Measurements from ENCODE around the gene PELI2.

PELI2 gene, protein sequence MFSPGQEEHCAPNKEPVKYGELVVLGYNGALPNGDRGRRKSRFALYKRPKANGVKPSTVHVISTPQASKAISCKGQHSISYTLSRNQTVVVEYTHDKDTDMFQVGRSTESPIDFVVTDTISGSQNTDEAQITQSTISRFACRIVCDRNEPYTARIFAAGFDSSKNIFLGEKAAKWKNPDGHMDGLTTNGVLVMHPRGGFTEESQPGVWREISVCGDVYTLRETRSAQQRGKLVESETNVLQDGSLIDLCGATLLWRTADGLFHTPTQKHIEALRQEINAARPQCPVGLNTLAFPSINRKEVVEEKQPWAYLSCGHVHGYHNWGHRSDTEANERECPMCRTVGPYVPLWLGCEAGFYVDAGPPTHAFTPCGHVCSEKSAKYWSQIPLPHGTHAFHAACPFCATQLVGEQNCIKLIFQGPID

DNA sequence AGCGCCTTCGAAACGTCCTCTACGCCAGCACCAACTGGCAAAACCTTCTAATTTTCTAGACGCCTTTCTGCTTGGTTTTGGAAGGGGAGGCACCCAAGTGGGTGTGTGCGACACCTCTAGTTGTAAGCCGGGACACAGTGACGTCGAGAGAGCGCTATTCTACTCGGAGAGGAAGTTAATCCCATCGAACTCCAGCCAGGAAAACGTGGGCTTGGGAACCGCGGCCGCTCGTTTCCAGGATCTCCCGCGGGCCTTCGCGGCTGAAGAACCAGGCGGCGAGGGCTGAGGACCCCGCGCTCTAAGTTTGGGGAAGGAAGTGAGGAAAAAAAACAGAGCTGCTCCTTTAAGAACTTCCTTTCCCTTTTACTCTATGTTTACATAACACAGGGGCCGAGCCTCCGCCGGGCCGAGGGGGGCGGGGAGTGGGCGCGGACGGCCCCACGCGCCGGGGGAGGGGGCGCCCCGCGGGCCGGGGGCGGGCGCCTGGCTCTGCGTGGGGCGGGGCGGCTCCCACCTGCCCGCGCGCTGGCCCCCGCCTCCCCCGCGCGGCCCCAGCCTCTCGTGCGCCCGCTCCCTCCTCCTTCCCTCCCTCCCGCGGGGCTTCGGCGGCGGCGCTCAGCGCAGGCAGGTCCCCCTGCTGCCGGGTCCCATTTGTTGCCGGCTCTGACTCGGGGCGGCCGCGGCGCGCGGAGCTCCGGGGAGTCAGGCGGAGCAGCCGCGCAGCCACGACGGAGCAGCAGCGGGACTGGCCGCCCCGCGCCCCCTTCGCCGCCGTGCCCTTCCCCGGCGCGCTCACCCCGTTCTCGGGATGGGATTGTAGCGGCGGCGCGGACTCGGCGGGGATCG lies at the start of gene PELI2:
Gene PELI2 (plus strand): TSS at position 647 of the 846 bp plus-strand sequence. CDS start 250 bp downstream, outside the sequence.
- DNase-seq: peak; percentile 69

DNA sequence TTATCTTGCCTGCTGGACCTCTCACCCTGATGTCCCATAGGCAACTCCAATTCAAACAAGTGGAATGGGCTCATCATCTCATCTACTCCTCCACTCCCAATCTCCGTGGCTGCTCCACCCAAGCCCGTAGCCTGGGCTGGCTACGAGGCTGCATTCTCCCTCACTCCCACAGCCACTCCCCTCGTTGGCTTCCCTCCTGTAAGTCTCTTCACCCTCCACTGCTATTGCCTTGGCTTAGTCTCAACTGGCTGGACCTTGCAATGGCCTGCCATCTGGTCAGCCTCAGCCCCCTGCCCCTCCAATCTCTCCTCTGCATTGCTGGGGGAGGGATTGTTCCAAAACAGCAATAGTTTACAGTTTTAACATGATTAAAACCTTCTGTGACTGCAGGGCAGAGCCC lies 44.4 kb upstream of the PELI2 start:
- no peak for DNase-seq

DNA sequence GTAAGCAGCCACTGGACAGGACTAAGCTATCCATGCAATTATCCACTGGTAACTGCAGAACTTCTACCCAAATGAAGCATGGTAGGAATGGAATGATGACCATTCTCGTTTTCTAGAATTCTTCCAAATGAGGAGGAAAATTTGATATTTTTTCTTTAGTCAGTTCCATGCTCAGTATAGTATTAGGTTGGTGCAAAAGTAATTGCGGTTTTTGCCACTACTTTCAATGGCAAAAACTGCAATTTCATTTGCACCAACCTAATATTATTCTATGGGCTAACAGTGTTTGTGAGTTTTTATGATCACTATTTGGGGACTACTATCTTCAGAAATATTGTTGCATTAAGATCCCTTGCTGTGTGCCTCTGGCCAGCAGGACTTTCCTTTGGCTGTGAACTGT lies 42.9 kb upstream of the PELI2 start:
- no peak for DNase-seq

DNA sequence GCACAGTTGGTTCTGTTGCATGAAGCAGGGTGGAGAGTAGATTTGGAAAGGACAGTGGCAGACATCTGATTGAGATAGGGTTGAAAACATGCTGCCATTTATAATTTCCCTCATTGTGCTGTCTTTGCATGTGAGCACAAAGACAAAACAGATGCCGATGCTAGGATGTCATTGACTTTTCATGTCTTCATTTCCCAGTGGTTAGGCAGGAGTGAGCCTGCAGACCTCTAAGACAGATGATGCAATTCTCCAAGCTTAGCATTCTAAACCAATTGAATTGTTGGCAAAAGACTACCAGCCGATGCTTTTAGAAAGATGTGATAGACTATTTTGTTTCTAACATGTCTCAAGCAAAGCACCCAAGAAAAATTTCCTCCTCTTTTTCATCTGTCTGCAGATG lies 37.1 kb upstream of the PELI2 start:
- DNase-seq: no peak

DNA sequence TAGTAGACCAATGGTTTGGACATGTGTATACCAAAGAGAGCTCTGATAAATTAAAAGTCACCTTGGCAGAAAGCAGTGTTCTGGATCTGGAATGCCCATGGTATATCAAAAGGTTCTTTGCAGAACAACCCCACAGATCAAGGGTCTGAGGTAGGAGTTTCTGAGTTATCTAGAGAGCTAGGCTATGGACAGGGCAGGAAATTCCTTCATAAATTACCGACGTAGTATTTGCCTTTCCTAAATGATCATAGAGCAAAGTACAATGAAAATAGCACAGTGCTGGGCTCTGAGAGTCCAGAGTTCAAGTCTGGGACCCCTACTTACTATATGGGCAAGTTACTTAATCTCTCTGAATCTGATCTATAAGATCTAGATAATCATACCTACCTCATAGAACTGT lies 35.3 kb upstream of the PELI2 start:
- DNase-seq: no peak

DNA sequence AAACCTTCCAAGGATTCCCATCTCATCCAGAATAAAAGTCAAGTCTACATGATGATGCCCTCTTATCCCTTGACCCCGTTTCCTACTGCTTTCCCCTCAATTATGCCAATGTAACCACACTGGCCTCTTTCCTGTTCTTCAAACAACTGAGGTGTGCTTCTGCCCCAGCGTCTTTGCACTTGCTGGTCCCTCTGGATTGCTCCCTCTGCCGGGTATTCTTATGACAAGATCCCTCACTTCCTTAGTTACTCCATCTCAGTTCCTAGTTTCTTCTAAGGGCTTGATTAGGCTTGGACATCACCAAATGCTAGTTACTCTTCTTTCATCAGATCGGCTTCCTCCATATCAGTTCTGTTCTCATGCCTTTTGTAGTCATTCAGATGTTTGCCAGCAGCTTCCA lies 32.7 kb upstream of the PELI2 start:
- DNase-seq: no peak

DNA sequence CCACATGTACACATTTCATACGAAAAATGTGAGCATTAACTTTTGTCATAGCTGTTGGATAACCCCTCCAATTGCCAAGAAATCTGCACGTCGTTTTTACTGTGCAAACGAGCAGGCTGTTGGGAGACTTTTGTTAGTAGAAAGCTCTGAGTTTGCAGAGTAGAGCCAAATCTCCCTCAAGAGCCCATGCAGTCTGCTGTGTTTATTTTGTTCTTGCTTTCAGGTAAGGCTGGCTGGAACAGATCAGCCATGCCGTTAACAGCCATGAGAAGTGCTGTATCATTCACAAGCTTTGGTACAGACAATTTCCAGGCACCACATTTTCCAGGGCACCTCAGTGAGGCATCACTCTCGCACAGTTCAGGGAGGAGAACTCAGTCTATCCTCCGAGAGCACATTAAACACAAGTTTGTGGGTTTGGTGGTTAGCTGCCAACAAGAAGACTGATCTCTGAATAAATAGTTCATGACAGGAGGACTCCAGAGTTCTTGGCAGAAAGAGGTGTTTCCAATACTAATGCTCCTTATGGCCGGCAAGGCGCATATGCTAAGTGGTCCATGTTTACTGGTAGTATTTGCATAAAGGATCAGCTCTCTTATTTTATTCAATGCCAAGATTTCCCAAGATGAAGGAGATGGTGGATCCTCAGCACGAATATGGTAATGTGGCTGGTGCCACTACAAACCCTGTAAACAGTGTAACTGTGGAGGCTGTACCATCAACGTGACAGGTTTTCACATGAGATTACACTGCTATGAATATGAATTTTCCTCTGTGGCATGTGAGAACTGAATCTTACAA lies 30.3 kb upstream of the PELI2 start:
- peak; percentile 42 for DNase-seq

DNA sequence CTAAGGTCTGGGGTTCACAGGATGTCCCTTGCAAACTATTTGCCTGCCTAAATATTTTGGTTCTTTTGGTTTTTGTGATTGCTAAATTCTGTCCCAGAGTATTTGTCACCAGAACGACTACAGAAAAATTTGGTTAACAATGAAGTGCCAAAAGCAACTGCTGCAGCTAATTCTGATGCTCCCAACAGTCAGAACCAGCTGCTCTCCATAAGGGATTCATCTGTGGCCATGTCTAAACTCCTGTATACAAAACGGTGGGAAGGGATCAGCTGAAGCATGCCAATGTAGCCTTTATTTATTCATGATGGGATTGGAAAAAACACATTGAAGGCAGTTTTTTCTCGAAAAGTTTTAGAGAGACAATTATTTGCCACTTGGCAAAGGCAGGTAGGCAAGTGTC lies 29.3 kb upstream of the PELI2 start:
- DNase-seq: no peak

DNA sequence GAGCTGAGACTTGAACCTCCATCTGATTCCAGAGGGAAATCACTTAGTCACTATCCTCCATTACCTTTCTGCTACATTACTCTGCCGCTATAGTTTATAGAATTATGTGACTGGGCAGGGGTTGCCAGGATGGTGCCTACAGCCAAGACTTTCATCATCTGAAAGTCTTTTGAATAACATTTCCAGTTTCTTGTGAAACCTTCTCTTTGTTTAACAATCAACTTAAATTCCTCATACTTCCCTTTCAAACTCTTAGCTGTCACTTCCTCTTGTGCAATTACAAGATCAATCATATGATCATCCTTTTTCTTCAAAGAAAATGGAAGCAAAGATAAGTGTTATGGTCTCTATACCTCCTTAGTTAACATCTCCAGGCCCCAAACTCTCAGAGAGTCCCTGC lies 25.4 kb upstream of the PELI2 start:
- no peak for DNase-seq

DNA sequence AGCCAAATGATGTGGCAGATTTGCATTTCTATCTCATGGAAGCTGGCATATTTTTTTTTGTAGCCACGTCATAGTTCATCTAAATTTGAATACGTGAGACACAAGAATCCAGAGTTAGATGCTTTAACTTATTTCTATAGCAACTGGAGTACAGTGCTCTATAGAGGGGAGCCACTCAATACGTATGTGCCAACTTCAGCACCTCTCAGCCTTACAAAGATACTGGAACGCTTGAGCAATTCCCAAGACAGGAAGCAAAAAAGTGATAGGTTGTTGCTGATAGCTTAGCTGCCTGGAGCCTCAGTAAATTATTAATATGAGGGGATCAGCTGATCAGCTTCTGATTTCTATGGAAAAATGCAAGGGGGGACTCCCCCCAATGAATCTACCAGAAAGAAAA lies 24.1 kb upstream of the PELI2 start:
- DNase-seq: no peak

DNA sequence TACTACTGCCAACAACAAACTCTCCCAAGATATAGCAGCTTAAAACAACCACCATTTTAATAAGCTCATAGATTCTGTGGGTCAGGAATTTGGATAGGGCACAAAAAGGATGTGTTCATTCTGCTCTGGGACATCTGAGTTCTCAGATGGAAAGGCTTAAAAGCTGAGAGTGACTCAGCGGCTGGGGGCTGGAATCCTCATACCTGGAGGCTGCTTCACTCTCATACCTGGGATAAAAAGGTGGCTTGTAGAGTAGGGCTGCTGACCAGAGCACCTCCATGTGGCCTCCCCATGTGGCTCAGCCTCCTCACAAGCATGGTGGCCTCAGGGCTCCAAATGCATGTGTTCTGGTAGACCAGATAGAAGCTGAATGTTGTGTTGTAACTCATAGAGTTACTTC lies 20.2 kb upstream of the PELI2 start:
- no peak for DNase-seq

DNA sequence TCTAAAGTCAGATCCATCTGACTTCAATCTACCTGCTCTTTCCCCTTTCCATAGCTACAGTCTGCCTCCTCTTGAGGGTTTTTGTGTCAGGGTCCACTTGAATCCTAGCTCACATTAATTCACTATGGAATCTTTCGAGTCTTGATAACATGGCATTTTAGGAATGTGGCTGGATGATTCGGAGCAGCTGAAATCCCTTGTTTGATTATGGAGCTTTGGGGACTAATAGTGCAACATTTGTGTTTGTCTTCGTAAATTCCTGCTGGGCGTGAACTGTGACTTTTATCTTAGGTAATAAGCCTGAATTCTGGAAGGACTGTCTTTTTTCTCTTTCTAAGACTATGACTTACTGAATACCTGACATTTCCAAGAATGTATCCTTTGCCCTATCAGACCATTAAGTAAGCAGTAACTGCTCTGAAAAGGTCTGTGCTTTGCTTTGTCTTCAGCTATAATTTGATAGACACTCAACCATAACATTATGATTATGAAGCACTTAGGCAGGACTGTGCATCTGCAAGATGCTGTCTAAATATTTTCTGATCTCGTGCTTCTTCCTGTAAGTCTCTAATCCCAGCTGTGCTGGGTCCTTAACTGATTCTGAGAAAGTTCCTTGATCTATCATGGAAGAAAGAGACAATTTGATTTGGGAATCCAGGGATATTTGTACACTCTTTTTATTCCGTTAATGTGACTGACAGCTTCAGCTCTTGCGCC lies 19.0 kb upstream of the PELI2 start:
- DNase-seq: no peak

DNA sequence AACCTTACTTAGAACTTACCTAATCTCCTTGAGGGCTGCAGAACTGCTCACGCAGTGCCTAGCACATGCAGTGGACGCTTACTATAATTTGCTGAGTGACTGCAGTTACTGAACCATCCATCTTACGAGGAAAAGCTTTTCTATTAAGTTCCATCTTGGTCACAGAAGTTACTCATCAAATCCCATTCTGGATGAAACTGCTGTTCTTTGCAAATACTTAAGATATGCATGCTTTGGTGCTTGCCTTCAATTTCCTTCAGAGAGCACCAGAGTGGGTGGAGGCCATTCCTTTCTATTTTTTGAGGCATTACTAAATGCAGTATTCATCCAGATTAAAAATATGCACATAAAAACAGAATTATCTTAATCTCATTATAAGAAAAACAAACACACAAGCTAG lies 17.7 kb upstream of the PELI2 start:
- no peak for DNase-seq

DNA sequence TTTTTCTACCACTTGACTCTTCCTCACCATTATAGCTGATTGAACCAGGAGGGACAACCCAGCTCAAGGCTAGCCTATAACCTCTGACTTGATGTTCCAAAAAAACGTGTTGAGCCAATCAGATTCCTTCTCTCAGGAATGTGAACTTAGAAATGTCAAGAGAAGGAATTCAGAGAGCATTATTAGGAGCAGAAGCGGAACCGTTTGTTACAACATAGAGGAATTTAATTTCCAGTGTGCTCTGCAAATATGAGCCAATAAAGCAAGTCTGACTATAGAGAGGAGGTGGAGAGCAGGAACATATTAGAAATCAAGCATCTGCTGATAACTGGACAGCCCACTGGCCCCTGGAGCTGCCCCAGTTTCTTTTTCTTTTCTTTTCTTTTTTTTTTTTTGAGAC lies 15.3 kb upstream of the PELI2 start:
- DNase-seq: no peak

DNA sequence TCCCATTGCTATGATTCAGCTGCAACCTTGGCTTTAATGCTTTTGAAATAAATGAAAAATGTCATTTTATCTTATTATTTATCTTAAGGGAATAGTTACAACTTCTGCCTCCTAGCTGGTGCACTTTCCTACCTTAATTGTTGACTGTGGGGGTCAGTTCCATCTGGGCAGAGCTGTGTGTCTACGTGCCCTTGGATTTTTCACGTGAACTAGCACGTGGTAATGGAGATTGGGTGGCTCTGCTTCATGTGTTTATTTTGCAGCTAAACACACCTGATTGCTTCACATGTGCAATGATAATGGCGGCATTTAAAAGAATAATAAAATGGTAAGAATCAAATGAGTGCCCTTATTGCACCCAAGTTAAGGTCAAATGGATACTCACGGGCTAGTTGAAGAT lies 10.6 kb upstream of the PELI2 start:
- no peak for DNase-seq

DNA sequence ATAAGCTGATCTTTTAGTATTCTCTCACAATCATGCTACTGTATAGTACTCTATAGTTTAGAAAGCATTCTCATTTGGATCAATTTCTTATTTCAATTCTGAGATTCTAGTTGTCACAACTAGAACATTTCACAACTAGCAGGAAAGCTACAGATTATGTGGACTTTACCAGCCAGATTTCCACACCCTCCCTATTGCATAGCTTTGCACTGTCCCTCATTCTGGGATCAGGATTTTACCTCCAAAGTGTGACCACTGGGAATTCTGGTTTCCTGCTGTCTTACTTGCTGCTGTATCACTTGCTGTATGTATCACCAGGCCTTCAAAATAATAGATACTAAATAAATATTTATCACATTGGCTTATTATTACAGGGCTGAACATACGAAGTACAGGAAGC lies 10.2 kb upstream of the PELI2 start:
- no peak for DNase-seq

DNA sequence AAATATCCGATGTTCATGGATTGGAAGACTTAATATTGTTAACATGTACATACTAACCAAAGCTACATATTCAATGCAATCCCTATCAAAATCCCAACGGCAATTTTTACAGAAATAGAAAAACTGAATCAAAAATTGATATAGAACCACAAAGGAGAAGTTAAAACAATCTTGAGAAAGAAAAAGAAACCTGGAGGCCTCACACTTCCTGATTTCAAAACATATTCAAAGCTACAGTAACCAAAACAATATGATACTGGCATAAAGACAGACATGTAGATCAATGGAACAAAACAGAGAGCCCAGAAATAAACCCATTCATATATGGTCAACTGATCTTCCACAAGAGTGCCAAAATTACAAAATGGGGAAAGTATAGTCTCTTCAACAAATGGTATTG lies 5.4 kb upstream of the PELI2 start:
- DNase-seq: no peak

DNA sequence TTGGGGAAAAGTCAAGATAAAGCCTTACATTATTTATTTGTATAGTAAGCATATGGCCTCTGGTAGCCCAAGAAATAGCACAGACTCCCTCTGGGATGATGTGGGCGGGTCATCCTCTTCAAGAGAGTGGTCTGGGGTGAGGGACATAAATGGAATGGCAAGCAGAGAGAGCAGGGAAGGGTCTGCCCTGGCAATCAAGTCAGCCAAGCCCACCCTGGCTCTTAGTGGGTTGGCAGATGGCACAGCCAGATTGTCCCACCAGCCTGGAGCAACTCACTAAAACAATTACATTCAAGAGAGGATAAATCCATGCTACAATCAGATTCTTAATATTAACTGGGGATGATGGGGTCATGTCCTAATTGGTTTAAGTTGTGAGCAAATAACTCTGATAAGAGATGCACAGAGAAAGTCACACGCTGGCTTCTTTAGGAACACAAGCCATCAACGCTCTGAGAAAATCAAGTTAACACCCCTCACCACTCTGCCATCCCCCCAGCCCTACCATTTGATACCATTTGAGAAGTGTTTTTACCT lies 2.8 kb upstream of the PELI2 start:
- DNase-seq: no peak

DNA sequence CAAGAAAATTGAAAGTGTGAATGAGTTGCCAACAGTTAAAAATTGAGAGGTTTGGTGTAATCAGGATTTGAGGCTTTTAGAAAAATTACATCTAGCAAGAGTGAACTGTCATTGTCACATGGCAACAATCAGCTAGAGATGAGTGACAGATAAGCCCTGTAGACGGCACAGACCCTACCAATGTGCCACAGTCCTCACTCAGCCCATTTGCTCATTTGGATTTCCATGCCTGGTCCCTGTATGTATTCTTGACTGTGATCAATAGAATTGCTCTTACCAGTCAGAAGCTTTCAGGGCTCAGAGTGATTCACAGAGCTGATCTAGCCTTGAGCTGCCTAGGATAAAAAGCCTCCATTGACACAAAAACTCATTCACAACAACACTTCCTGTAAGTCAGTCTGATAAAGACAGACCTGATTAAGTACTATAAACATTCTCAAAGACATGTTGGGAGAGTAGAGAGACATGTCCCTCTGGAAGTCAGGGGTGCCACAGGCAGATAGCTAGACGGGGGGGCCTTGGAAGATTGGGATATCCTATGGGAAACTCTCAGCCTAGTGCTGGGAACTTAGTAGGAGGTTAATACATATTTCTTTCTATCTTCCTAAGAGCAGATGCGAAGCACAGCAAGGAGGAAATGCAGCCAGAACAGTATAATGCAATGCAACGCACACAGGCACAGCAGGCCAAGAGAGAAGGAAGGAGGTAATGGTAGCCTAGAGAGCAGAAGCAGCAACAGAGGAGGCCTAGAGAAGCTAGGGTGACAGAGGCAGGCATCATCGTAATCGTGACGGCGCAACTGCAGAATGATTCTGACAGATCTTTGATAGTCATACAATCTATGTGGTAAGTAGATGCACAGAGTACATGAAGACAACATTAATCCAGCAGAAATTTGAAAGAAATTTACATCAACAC lies 2.0 kb upstream of the PELI2 start:
- no peak for DNase-seq

DNA sequence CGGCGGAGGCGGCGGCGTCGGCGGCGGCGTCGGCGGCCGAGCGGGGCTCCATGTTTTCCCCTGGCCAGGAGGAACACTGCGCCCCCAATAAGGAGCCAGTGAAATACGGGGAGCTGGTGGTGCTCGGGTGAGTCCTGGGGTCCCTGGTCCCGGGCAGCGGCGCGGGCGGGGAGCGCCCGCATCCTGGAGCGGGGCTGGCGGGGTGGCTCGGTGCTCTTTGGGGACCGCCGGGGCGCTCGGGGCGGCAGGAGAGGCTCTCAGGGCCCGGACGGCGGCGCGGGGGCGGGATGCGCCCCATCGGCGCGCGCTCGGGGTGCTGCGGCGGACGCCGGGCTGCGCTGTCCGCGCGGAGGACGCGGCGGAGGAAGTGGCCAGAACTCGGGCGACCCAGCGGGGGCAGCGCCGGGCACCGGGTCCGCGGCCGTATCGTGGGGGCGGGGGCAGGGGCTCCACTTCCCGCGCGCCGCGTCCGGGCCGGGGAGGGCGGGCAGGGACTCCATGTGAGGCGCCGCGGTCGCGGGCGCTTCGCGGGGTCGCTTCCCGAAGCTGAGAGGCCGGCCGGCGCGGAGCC lies 485 bp downstream of the PELI2 start:
- DNase-seq: no peak

Measured in NCI-H1105 treated with DMSO at 0.1 percent for 48 hours (cell line).